Measurements from ENCODE around the gene CHRM5. TPM values are rescaled to one million over a fixed set of nuclear protein-coding genes. Genes with fewer than 3 reads are reported as not detected.

The CHRM5 gene
- total RNA-seq, 2 donors from 2014 or later: not detected

DNA sequence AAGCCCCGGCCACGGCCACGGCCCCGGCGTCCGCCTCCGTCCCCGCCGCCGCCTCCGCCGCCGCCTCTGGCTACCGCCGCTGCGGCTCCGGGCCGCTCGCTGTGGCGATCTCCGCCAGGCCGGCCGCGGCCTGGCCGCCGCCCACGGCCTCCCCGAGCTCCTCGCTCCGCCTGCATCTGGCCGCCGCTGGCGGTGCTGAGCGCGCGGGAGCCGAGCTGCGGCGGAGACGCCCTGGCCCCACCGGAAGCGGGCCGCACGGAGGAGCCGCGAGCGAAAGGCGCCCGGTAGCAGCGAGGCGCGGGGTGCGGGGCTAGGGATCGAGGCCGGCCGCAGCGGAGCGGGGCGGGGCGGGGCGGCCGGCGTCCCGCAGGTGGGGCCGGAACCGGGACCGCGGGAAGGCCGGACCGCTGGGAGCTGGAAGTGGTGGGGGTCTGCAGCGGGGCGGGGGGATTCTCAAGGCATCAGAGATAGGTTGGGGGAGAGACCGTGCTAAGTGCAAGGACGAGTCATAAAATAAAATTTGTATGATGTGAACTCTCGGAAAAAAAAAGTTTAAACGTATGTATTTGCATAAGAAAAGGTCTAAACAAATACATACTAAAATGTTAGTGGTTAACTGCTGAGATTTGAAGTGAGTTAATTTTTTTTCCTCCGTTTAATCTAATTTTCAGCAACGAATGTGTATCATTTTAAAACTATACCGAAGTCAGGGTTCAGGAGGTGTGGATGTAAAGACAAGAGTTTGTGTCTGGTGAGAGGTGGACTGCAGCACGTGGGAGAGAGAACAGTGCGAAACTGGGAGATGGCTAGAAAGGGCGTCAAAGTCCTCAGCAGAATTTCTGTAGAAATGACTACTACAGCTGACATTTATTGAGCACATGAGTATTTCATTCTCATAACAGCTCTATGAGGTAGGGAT, 70.8 kb downstream of the CHRM5 start, which contains the start of gene AVEN:
AVEN (minus strand) TSS at position 334 of the 919 bp plus-strand sequence; CDS start at position 176, 158 bp downstream.
- H3K4me1 ChIP-seq (ENCODE audit: control insufficient read depth, insufficient read depth, low read length): peaks cover under 1% of the 10 kb centered on the region
- 2% methylated on average over 11 to 82 of the region's 82 CpGs for WGBS, 2 experiments (ENCODE audit: insufficient coverage in 1 of 2, insufficient read length in 1 of 2)
- peak within 1 kb of the TSS; percentile 81 for H3K27ac ChIP-seq (ENCODE audit: low read depth, low read length)
- TF ChIP-seq, protein P1, sequence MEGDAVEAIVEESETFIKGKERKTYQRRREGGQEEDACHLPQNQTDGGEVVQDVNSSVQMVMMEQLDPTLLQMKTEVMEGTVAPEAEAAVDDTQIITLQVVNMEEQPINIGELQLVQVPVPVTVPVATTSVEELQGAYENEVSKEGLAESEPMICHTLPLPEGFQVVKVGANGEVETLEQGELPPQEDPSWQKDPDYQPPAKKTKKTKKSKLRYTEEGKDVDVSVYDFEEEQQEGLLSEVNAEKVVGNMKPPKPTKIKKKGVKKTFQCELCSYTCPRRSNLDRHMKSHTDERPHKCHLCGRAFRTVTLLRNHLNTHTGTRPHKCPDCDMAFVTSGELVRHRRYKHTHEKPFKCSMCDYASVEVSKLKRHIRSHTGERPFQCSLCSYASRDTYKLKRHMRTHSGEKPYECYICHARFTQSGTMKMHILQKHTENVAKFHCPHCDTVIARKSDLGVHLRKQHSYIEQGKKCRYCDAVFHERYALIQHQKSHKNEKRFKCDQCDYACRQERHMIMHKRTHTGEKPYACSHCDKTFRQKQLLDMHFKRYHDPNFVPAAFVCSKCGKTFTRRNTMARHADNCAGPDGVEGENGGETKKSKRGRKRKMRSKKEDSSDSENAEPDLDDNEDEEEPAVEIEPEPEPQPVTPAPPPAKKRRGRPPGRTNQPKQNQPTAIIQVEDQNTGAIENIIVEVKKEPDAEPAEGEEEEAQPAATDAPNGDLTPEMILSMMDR (conservative IDR thresholded peaks at IDR 0.05): no peak
- H3K4me1 Mint-ChIP-seq: peaks cover 8% of the 10 kb centered on the region
- H3K9ac ChIP-seq (ENCODE audit: extremely low read depth, low read length, poor library complexity, severe bottlenecking): peak within 1 kb of the TSS; percentile 80
- peaks cover 29% of the 10 kb centered on the region for H3K27me3 Mint-ChIP-seq (ENCODE audit: insufficient read depth)
- no peaks in the 10 kb centered on the region for H3K36me3 ChIP-seq (ENCODE audit: control insufficient read depth, insufficient read depth, low read length)
- H3K9me3 ChIP-seq (ENCODE audit: control insufficient read depth, low read length): no peaks in the 10 kb centered on the region
- no peaks in the 10 kb centered on the region for H3K9me3 Mint-ChIP-seq
- peak within 1 kb of the TSS; percentile 90 for H3K4me3 ChIP-seq (ENCODE audit: low read length)
- H3K27me3 ChIP-seq (ENCODE audit: control insufficient read depth, insufficient read depth, low read length, poor library complexity, severe bottlenecking): no peaks in the 10 kb centered on the region
- H3K36me3 Mint-ChIP-seq (ENCODE audit: low read depth): no peaks in the 10 kb centered on the region
- DNase-seq: peak; percentile 78
- peak within 1 kb of the TSS; percentile 89 for H3K27ac Mint-ChIP-seq
- H3K4me3 Mint-ChIP-seq: peak within 1 kb of the TSS; percentile 73

- Mint-ChIP-seq H3K4me1 (peaks cover 8% of the 10 kb centered on the region), H3K36me3 (ENCODE audit: low read depth) (no peaks in the 10 kb centered on the region), H3K27ac (no peak overlapping the region), H3K4me3 (peak overlapping the region; percentile 73), H3K27me3 (ENCODE audit: insufficient read depth) (peaks cover 29% of the 10 kb centered on the region), H3K9me3 (no peaks in the 10 kb centered on the region)
- 63 to 100% methylated on average over 1 of the region's 1 CpG for WGBS, 2 experiments (ENCODE audit: insufficient coverage in 1 of 2, insufficient read length in 1 of 2)
- no peaks in the 10 kb centered on the region for H3K36me3 ChIP-seq (ENCODE audit: control insufficient read depth, insufficient read depth, low read length)
- TF ChIP-seq, protein P1 (conservative IDR thresholded peaks at IDR 0.05): no peak
- H3K4me3 ChIP-seq (ENCODE audit: low read length): peak overlapping the region; percentile 88
- H3K4me1 ChIP-seq (ENCODE audit: control insufficient read depth, insufficient read depth, low read length): peaks cover 5% of the 10 kb centered on the region
- H3K9ac ChIP-seq (ENCODE audit: extremely low read depth, low read length, poor library complexity, severe bottlenecking): no peak overlapping the region
- no peak overlapping the region for H3K27ac ChIP-seq (ENCODE audit: low read depth, low read length)
- no peaks in the 10 kb centered on the region for H3K9me3 ChIP-seq (ENCODE audit: control insufficient read depth, low read length)
- no peak for DNase-seq
- no peaks in the 10 kb centered on the region for H3K27me3 ChIP-seq (ENCODE audit: control insufficient read depth, insufficient read depth, low read length, poor library complexity, severe bottlenecking)
These were observed 71.5 kb downstream of the CHRM5 start for GRCh38 chr15:34039790-34040113.

DNA sequence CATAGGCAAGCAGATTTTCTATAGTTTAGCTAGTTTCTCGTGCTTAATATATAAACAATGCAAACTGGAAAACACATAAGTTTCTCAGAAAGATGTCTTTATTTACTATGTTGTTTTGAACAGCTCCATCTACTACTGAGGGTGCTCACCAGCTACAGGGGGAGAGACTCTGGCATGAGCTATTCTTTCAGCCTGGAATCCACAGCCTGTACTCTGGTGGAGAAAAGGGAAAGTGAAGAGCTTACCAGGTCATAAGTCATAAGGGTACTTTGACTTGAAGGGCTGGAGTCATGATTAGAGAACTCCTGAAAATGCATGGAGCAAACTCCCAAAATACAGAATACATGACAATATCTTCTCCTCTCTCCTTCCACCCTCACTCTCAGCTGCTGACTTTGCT, 75.1 kb downstream of the CHRM5 start:
- TF ChIP-seq, protein P1 (conservative IDR thresholded peaks at IDR 0.05): no peak
- H3K27ac ChIP-seq (ENCODE audit: low read depth, low read length): no peak overlapping the region
- no peak overlapping the region for H3K9ac ChIP-seq (ENCODE audit: extremely low read depth, low read length, poor library complexity, severe bottlenecking)
- 80% methylated on average over 1 of the region's 1 CpG; no CpG with 5 or more reads in 1 of the 2 experiments for WGBS, 2 experiments (ENCODE audit: insufficient coverage in 1 of 2, insufficient read length in 1 of 2)
- H3K4me3 Mint-ChIP-seq: no peak overlapping the region
- no peak overlapping the region for H3K4me3 ChIP-seq (ENCODE audit: low read length)
- no peak for DNase-seq
- no peak overlapping the region for H3K27ac Mint-ChIP-seq
- peaks cover under 1% of the 10 kb centered on the region for H3K9me3 ChIP-seq (ENCODE audit: control insufficient read depth, low read length)
- H3K4me1 Mint-ChIP-seq: peaks cover 5% of the 10 kb centered on the region
- H3K9me3 Mint-ChIP-seq: peaks cover 7% of the 10 kb centered on the region
- H3K27me3 ChIP-seq (ENCODE audit: control insufficient read depth, insufficient read depth, low read length, poor library complexity, severe bottlenecking): no peaks in the 10 kb centered on the region
- peaks cover 29% of the 10 kb centered on the region for H3K27me3 Mint-ChIP-seq (ENCODE audit: insufficient read depth)
- peaks cover 5% of the 10 kb centered on the region for H3K4me1 ChIP-seq (ENCODE audit: control insufficient read depth, insufficient read depth, low read length)
- H3K36me3 Mint-ChIP-seq (ENCODE audit: low read depth): no peaks in the 10 kb centered on the region
- H3K36me3 ChIP-seq (ENCODE audit: control insufficient read depth, insufficient read depth, low read length): no peaks in the 10 kb centered on the region

Data from endodermal cell (in vitro differentiated cells).